GM21381 (cell line): ENCODE results near the gene RIIAD1.
"Not testable (repeated sequence)": the region's sequence is repeated elsewhere in the genome, so short reads cannot be mapped to it uniquely, and the experiment has no call there.

Experiments used
- ATAC-seq: cut with Tn5 transposase; IDR thresholded peaks from one replicate; pipeline ENCODE4 v1.9.1; 2021; ENCODE audit warnings: mild to moderate bottlenecking, moderate library complexity; ENCODE audit not compliant: unreplicated experiment

The RIIAD1 gene

DNA sequence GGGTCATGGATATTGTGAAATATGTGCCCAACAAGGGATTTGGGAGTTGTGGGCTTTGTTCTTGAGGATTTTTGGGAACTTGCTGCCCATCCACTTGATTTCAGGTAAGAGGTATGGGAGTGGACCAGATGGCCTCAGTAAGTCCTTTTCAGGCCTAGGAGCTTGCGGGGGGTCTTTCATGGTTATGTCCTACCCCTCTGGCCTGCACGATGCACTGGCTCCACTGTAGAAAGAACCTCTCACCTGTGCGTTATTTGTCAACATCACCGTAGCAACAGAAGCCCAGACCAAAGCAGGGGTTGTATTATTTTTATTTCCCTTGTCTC lies 8.6 kb downstream of the RIIAD1 start:
- no peak for ATAC-seq

DNA sequence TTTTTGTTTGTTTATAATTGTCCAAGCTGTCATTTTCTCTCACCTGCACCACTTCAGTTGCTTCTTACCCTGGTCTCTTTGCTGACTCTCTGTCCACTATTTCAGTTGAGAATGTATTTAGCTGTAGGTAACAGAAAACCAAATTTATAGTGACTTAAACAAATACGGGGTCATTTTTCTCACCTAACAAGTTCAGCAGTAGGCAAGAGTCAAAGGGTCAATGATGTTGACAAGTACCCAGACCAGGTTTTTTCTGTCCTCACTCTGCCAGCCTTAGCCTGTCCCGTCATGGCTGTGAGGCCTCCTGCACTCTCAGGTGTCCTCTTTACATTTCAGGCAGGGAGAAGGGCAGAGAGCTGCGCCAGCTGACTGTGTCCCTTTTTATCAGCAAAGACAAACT lies 11.8 kb downstream of the RIIAD1 start:
- ATAC-seq: no peak

DNA sequence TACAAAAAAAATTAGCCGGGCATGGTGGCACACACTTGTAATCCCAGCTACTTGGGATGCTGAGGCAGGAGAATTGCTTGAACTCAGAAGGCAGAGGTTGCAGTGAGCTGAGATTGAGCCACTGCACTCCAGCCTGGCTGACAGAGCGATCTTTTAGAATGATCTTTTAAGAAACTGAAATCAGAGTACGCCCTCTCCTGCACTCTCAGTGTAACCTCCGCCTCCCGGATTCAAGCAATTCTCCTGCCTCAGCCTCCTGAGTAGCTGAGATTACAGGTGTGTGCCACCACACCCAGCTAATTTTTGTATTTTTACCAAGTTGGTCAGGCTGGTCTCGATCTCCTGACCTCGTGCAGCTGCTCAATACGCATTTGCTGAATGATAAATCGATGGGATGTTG lies 12.7 kb downstream of the RIIAD1 start:
- not testable (repeated sequence) for ATAC-seq

DNA sequence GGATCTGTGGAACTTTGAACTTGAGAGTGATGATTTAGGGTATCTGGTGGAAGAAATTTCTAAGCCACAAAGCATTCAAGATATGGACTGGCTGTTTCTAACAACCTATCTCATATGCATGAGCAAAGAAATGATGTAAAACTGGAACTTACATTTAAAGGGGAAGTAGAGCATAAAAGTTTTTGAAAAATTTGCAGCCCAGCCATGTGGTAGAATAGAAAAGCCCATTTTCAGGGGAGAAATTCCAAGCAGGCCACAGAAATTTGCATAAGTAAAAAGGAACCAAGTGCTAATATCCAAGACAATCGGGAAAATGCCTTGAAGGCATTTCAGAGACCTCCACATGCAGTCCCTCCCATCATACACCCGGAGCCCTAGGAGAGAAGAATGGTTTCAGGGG lies 15.7 kb downstream of the RIIAD1 start:
- no peak for ATAC-seq

DNA sequence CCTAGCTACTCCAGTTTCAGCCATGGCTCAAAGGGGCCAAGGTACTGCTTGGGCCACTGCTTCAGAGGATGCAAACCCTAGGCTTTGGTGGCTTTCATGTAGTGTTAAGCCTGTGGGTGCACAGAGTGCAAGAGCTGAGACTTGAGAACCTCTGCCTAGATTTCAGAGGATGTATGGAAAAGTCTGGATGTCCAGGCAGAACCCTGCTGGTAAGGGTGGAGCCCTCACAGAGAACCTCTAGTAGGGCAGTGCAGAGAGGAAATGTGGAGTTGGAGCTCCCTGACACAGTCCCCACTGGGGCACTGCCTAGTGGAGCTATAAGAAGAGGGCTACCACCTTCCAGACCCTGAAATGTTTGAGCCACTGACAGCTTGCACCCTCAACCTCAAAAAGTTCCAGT lies 16.2 kb downstream of the RIIAD1 start:
- no peak for ATAC-seq

DNA sequence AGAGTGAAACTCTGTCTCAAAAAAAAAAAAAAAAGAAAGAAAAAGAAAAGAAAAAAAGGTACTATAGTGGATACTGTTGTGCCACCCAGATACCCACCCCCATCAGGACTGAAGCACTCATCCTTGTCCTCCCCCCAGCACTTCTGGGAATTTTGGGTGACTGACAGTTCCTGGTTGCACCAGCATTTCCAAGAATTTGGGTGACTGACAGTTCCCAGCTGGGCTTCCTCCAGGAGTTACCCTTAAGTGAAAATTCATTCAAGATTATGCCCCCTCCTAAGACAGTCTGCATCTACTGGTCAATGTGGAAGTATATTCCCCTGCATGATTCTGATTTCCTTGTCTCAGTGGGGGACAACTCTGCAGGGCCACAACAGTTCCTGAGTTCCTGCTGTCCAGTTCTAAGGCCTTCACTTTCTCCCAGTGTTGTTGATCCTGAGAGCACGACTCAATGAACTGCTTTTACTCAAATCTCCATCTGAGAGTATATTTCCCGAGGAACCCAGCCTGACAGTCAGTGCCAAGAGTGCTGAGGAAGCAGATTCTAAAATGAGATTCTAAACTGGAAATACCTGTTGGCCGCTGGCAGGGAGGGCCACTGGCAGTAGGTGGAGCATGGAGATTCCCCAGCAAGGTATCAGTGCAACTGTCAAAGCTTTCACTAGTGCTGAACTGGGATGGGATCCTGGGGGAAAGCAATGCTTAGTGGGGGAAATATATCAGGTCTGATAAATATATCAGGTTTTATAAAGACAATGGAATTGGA lies 18.5 kb downstream of the RIIAD1 start:
- ATAC-seq: no peak

DNA sequence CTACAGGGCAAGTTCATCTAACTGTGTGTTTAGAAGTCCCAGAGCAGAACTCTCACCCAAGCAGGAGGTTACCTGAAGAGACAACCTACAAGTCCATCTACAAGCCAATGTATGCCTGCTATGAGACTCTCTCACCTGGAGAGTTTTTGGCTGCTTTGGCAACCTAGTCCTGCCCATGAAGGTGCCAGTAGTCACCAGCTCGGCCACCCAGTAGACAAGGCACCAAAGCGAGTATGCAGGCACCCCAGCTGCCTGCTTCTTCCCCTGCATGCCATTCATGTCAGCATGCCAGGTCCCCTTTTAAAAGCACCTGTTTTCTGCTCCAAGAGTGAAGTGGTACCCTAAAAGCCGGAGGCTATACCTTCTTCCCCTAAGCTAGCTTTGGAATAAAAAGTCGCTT lies 20.2 kb downstream of the RIIAD1 start:
- no peak for ATAC-seq

DNA sequence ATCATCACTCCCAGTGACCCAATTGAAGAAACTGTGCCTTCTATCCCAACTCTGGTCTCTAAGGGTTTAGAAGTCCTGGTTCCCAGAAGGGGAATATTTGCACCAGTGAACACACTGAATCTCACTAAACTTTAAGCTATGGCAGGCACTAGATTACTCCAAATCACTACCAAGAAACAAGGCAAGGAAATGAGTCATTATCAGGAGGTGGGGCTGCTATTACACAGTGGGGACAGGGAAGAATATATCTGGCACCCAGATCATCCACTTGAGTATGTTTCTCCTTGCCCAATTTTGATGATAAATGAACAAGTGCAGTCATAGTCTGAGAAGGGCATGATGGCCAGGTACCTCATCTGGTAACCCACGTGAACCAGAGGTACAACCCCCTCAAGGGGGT lies 35.0 kb downstream of the RIIAD1 start:
- no peak for ATAC-seq

DNA sequence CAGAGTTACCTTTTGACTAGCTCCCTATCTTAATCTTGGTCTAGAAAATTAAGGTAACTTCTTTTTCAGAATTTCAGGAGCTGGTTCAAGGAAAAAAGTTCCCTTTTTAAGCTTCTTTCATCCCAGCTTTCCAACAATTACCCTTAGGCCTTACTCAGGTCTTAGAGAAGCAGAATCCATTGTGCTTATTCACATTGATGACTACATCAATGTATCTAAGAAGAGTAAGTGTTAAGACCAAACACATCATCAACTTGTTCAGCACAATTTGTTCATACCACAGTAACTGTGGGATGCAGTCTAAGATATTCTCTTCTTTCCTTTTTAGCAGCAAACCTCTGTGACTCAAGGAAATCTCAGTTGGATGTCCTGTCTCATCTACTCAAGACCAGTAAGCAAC lies 37.9 kb downstream of the RIIAD1 start:
- ATAC-seq: no peak

DNA sequence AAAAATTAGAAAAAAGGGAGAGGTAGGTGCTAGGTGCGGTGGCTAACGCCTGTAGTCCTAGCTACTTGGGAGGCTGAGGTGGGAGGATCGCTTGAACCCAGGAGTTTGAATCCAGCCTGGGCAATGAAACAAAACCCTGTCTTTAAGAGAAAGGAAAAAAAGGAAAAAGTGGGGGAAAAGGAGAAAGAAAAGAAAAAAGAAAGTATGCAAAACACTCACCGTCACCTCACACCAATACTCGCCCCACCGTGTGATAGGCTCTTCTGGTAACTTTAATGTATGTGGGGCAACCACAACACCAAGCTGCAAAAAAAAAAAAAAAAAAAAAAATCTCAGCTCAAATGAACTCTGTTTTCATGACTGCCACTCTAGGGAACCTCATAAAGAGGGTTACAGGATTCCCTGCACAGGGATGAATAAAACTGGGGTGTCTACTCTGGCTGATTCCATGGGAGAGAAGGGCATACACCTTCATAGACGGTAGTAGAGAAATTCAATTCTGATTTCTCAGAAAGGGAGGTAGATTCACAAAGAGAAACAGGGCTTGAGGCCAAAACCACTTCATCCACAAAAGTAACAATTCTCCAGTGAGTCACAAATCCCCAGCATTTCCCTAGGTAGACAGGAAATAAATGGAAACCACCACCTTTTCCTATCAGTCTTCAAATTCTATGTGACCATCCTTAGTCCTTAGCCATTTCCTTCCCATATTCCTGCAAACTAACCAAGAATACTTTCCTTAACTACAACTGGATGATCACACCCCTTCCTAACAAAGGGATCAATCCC lies 39.5 kb downstream of the RIIAD1 start:
- ATAC-seq: no peak

DNA sequence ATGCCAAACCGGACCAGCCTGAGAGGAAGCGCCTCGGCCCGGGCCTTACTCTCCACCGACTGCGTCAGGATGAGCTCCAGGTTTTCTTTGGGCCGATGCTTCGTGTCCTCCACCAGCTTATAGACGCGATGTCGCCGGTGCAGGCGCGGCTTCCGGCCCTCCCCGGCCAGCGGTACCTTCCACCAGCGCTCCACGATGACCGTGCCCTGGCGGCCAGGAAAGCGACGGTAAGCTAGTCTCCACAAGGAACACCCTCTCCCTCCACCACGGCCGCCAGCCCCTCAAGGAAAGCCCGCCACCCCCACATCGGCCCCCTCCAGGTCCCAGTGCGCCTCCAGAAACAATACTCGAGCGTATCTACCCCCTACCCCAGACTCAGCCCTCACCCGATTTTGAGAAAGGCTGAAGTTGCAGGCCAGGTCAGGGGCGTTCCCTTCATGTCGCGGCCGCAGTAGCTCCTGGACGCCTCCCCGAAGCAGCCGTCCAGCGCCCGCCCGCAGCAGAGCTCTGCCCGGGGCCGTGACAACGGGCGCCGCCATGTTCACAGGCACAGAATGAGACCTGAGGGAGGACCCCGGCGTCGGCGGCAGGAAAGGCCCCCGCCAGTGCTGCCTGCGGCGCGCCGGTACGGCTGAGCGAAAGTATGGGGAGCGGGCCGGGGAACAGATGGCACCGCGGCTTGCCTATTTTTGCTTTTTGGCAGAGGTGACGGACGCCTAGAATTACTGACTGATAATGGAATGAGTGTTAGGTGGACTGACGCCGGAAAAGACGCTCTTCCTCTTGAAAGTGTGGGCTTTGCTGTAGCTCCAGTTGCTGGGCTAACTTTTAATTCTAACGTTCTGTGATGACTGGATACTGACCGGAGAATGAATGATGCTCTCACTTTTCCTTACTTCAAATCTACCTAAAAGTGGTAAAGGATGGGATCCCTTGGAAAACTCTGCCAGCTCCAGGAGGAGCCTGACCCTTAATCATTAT lies 41.9 kb downstream of the RIIAD1 start, which contains the start of gene MRPL9:
Gene MRPL9, minus strand, starts transcription at position 556 of the 981 bp plus-strand sequence. Its CDS starts 17 bp downstream, at position 539.
- peak; percentile 90 for ATAC-seq

DNA sequence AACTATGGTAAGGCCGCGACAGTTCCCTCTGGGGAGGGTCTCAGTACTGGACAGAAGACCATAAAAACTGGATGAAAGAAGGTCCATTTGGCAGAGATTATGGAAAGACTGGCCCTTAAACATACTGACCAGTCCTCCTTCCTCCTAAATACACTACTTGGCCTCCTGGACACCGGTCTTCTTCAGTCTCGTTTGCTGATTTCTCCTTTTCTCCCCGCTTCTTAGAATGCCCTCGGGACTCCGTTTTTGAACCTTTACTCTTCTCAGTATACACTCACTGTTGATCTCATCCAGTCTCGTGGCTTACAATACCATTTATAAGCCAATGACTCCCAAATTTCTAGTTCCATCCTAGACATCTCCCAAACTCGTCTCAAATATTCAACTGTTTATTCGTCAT lies 42.7 kb downstream of the RIIAD1 start:
- ATAC-seq: no peak

DNA sequence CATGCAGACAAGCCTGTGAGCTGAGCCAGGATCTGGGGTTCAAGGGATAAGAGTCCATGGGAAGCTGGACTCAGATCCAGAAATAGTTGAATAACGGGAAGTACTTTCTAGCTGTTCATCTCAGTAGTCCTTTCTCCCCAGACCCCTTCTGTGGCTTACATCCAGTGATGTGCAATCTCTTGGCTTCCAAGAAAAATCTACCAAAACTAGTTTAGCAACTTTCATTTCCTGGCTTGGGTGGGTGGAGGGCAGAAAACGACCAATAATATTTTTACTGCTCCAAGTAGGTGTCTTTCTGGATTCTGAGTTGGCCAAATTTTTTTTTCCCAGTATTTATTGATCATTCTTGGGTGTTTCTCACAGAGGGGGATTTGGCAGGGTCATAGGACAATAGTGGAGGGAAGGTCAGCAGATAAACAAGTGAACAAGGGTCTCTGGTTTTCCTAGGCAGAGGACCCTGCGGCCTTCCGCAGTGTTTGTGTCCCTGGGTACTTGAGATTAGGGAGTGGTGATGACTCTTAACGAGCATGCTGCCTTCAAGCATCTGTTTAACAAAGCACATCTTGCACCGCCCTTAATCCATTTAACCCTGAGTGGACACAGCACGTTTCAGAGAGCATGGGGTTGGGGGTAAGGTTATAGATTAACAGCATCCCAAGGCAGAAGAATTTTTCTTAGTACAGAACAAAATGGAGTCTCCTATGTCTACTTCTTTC lies 47.2 kb downstream of the RIIAD1 start:
- ATAC-seq: not testable (repeated sequence)

DNA sequence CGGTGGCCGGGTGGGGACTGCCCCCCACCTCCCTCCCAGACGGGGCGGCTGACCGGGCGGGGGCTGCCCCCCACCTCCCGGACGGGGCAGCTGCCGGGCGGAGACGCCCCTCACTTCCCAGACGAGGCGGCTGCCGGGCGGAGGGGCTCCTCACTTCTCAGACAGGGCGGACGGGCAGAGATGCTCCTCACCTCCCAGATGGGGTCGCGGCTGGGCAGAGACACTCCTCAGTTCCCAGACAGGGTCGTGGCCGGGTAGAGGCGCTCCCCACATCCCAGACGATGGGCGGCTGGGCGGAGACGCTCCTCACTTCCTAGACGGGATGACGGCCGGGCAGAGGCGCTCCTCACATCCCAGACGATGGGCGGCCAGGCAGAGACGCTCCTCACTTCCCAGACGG lies 47.9 kb downstream of the RIIAD1 start:
- not testable (repeated sequence) for ATAC-seq

DNA sequence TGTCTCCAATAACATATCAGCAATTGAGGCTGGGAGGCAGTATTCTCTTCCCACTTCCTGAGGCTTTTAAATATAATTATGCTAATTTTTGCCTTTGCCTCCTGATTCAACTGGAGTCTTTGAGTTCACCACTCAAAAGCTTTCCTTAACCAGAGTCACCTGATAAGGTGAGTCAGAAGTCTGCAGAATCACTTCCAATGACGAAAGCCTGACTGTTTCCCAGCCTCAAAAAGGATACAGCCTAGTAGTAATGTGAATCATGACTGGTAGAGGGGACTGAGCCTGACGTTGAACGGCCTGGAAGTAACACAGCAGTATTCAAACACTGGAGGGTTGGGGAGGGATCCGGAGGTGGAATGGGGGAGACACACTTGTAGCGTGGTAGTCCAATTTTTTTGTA lies 52.4 kb downstream of the RIIAD1 start:
- no peak for ATAC-seq

DNA sequence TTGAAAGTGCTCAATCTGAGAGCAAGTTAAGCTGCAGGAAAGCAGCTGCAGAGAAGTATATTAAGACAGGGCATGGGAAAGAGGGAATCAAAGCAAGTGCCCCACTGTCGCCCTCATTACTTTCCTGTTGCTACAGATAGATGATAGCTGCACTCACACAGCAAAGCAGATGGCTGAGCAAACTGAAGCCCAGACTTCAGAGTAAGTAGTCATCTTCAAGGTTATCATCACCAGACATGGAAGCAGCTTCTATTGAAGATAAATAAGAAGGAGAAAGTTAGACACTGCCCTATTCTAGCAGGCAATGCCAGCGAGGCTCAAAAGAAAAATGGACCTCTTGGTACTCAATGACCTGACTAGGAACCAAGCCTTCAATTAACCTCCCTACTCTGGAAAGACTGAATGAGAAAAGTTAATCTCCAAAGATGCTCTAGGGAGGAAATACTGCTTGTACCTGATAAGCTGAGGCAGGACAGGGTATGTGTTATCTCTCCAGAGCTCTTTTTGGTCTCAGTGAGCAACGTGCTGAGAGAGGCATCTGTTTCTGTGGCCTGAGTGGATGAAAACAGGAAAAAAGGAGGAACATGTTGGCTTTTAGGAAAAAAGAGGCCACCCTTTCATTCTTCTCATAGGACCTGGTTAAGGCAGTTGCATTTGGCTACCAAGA lies 53.1 kb downstream of the RIIAD1 start:
- no peak for ATAC-seq

DNA sequence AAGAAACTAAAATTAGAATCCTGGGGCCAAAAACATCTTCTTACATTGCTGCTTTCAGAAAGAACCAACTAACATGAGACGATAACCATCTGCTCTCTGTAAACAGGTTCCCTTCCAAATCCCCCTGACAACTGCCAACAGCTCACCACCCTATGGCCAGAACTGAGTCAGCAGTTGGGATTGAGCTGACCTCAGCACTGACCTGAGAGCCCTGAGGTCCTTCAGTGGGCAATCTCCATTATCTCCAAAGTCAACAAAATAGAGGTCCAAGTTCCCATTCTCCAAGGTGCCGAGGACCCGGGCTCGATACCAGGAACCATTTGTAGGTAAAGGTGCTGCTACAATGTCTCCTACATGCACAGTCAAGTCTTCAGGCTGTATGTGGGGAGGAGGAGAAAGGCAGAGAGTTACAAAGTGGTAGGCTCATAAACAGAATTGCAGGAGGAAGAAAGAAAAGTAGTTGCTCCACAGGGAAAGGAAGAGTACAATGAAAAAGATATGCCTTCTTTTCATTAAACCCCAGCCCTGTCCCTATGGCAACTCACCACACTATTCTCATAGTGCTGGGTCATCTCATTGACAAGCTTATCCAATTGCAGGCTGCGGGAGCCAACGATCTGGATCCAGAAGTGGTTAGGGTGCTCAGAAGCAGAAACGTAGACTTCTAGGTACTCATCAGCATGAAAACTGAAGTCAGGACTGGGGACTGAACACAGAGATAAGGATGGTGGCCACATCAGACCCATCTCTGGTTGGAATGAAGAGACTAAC lies 54.8 kb downstream of the RIIAD1 start:
- no peak for ATAC-seq

DNA sequence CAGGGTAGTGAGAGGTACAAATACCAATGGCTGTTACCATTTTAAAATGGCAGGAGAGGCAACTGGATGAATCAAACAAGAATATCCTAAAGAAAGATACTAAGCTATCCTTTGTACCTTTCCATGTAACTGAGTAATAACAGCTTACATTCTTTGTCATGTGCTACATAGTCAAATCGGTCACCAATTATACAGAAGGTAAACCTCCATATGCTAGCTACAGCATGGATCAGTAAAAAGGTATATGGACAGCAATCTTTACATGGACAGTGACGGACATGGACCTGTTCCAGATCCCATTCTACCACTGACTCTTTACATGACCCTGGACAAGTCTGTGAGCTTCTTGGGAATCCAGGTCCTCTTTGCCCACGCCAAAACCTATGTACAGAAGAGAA lies 55.3 kb downstream of the RIIAD1 start:
- ATAC-seq: no peak

DNA sequence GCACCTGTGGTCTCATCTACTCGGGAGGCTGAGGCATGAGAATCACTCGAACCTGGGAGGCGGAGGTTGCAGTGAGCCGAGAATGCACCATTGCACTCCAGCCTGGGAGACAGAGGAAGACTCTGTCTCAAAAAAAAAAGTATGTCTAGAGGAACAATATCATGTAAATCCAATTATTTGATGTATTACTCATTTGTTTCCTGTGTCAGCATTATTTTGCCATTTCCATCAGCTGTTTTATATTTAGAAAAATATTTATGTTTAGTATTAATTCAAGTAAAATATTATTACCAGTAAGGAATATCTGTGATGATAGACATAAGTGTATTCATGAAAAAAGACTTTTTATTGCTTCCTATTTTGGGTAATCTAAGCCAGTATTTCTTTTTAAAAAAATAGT lies 56.0 kb downstream of the RIIAD1 start:
- no peak for ATAC-seq
